ENCODE measurements around the gene PNMA8B.

PNMA8B gene

DNA sequence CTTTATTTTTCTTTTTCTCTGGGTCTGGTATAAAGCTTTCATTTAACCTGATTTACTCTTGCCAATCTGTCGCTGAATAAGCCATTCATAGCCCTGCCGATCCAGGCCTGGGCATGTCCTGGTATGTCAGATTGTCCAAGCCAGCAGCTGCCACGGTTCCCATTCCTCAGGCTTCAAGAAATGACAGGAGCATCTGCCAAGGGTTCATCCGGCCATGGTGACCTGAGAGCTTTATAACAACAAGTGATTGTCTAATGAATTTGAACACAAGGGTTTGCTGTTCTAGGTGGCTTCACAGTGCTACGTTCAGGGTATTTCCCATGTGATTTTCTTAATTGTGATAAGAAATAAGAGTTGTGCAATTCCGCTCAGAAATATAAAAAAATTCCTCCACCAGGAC, 44.3 kb downstream of the PNMA8B start:
- DNase-seq = no peak

DNA sequence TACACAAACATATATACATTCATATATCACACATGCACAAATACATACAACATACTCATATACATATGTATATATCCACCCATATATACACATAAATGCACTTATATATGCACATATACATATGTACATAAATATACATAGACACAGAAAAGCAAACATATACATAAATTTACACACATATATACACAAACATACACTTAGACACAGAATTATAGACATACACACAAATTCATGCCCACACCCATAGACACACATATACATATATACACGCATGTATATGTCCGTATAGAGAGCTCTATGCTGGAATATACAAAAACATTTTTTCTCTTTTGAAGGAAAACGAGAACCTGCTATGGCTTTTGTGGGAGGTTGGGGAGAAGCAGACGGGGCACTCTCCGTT, 44.9 kb downstream of the PNMA8B start:
- no peak for DNase-seq

DNA sequence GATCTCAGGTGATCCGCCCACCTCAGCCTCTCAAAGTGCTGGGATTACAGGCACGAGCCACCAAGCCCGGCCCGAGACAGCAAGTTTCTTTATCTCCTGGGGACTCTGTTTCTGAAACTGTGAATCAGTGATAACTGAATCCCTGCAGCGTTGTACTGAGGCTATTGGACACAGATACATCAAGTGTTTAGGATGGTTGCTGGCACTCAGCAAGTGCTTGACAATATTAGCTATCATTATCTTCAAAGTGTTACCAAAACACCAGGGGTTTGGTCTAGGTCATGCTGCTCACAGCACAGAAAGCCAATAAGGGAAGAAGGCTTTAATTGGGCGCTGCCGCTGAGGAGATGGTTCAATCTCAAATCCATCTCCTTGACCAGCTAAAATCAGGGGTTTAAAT, 46.4 kb downstream of the PNMA8B start:
- DNase-seq = no peak

DNA sequence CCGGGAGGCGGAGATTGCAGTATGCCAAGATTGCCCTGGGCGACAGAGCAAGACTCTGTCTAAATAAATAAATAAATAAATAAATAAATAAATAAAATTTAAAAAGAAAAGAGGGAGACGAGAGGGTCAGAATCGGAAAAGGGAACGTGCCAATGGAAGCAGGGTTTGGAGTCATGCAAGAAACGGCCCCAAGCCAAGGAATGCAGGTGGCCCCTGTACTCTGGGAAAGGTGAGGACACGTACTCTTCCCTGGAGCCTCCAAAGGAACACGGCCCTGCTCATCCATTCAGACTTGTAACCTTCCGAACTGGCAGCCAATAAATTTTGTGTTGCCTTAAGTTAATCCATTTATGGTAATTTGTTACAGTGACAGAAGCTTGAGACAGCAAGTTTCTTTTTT, 47.1 kb downstream of the PNMA8B start:
- no peak for DNase-seq

DNA sequence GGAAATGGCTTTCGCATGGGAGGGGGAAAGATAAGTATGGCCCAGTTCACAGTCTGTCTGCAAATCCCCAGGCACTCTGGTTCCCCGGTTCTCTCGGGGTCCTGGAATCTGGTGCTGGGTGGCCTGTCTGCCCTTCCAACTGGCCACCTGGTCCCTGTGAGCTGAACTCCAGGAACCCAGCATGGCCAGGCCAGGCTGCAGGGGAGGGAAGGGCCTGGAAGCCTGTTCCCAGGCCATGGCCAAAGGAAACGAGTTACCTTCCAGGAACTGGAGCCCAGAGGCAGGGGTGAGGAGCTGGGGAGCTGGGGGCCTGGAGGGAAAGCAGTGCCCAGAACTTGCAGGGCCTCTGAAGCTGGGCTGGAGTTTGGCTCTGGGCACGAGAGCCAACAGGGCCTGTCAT, 47.8 kb downstream of the PNMA8B start:
- no peak for DNase-seq

DNA sequence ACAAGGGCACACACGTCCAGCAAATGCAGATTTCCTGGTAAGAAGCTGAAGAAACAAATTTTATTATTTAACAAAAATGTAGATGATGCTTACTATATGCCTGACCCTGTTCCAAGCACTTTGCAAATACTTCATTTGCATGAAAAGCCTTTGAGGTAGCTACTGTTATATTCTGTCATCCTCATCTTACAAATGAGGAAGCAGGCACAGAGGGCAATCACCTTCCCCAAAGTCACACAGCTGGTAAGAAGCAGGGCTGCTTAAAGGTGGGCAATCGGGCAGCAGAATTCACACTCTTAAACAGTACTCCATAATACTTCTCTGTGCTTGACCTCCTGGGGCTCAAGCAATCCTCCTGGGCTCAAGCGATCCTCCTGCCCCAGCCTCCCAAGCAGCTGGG, 48.7 kb downstream of the PNMA8B start:
- DNase-seq = no peak

DNA sequence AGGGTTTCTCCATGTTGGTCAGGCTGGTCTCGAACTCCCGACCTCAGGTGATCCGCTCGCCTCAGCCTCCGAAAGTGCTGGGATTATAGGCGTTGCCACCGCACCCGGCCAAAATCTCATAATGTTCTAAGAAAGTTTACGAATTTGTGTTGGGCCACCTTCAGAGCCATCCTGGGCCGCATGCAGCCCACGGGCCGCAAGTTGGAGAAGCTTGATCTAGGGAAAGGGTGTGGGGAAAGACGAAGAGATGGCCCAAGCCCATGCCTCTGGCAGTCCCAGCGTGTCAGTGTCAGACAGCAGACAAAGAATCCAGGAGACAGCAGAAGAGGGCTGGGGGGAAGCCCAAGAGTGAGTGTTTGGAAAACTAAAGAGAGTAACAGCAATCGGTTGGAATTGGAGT, 49.6 kb downstream of the PNMA8B start:
- DNase-seq = no peak

DNA sequence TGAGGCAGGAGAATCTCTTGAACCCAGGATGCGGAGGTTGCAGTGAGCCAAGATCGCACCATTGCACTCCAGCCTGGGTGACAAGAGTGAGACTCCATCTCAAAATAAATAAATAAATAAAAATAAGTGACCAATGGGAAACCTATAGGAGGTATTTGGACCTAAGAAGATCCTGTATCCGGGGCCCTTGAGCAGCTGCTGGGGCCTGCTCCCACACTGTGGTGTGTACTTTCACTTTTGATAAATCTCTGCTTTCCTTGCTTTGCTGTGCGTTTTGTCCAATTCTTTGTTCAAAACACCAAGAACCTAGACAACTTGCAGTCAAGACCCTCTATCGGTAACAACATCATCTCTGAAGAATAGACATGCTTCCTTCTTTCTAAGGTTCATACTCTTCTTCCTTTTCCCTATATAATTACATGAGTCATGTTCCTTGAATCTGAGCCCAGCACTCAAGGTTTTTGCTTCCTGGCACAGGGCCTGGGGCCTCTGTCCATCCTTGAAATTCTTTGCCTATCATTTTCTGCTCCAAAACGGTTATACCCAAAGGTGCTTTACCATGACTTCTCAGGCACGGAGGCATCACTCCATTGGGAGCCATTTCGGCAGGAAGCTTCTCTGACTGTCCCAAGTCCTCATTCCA, 52.7 kb downstream of the PNMA8B start:
- DNase-seq = no peak

DNA sequence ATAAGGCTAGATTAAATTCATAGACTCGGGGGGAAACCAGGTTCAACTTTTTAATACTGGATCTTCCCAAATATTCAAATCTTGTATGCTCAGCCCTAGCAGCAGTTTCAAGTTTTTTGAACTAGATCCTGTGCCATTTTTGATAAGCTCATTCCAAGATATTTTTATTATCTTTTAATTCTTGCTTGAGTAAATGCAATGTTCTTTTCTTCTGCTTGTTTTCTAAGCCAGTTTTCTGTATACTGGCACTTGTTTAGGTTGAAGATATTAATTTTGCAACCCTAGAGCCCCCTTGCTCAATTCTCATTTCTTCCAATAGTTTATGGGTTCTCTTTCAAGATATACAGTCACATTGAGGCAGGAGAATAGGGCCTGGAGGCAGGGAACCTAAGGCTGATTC, 53.8 kb downstream of the PNMA8B start:
- DNase-seq = no peak

All from NCI-H2029 treated with DMSO at 0.1 percent for 48 hours (cell line).